ENCODE results near the gene SYT1.

The SYT1 gene

DNA sequence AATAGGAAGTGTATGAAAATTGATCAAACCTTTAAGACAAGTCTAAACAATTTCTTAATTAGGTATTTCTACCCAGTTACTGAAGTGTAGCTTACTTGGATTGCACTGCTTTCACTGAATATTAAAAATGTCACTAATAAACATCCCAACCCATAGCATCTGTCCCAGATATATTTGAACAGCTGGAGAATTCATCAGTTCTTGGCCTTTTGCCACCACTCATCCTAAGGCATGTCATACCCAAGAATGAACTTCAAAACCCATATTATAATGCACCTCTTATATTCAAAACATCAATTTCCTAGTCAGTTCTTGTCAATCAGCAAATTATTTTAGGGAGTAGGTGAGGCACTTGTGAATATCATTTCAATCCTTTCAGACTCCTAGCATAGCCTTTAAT lies 433.9 kb downstream of the SYT1 start:
- Histone ChIP-seq H3K27me3 (no peaks in the 10 kb centered on the region), H3K9me3 (no peaks in the 10 kb centered on the region), H3K4me3 (ENCODE audit: low read depth in 1 of 2, low read length in 1 of 2) (no peak overlapping the region), H3K27ac (no peak overlapping the region), H3K36me3 (no peaks in the 10 kb centered on the region), H3K4me1 (ENCODE audit: control insufficient read depth in 1 of 2, insufficient read depth in 1 of 2, low read depth in 1 of 2, low read length in 1 of 2) (no peaks in the 10 kb centered on the region)
- TF ChIP-seq, protein P1, sequence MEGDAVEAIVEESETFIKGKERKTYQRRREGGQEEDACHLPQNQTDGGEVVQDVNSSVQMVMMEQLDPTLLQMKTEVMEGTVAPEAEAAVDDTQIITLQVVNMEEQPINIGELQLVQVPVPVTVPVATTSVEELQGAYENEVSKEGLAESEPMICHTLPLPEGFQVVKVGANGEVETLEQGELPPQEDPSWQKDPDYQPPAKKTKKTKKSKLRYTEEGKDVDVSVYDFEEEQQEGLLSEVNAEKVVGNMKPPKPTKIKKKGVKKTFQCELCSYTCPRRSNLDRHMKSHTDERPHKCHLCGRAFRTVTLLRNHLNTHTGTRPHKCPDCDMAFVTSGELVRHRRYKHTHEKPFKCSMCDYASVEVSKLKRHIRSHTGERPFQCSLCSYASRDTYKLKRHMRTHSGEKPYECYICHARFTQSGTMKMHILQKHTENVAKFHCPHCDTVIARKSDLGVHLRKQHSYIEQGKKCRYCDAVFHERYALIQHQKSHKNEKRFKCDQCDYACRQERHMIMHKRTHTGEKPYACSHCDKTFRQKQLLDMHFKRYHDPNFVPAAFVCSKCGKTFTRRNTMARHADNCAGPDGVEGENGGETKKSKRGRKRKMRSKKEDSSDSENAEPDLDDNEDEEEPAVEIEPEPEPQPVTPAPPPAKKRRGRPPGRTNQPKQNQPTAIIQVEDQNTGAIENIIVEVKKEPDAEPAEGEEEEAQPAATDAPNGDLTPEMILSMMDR (IDR thresholded peaks at IDR 0.05) = no peak

DNA sequence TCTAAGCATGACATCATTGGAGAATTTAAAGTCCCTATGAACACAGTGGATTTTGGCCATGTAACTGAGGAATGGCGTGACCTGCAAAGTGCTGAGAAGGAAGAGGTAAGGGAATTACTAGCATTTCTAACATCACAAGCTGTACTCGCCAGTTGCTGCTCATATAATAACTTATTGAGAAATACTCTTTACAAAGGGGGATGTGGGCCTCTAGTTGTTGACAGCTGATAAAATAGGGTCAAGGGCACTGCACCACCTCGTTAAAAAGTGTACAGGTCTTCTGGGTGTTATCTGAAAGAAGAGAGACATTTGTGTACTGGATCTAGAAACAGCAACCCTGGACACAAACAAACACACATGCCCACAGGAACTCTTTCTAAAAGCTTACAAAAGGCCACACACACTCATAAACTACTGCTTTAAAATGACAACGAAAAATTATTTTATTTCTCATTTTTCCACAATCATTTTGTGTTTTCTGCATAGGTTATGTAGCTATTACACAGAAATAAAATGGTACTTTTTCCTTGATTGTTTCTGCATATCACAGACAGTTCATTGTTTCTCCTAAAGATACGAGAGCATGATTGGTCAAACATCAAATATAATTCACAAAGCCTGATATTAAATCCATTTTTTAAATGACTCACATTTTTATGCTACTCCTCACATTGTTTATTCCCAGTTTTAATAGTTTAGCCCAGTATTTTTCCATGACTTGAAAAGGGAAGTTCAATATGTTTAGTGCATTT lies 435.0 kb downstream of the SYT1 start:
- Histone ChIP-seq H3K27ac (no peak overlapping the region), H3K4me3 (ENCODE audit: low read depth in 1 of 2, low read length in 1 of 2) (no peak overlapping the region), H3K4me1 (ENCODE audit: control insufficient read depth in 1 of 2, insufficient read depth in 1 of 2, low read depth in 1 of 2, low read length in 1 of 2) (no peaks in the 10 kb centered on the region), H3K27me3 (no peaks in the 10 kb centered on the region), H3K36me3 (no peaks in the 10 kb centered on the region), H3K9me3 (no peaks in the 10 kb centered on the region)
- TF ChIP-seq, protein P1 (IDR thresholded peaks at IDR 0.05) = no peak

DNA sequence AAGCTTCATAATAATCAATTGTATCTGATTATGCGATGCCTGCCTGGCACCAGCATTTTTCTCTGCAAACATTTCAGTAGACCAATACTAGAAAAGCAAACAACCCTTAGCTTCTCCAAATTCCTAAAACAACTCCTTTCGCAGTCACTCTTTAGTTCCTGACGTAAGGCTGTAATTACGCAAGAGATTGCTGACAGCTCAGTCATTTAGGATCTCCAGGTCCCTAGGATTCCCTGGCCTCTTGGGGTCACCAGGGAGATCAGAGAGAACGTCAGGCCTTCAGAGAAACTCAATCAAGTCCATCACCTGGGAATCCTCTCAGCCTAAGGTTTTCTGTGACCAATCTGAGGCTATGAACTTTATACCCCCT lies 435.6 kb downstream of the SYT1 start:
- TF ChIP-seq, protein P1 (IDR thresholded peaks at IDR 0.05) = no peak
- no peak overlapping the region for H3K27ac ChIP-seq
- H3K27me3 ChIP-seq = no peaks in the 10 kb centered on the region
- H3K4me1 ChIP-seq (ENCODE audit: control insufficient read depth in 1 of 2, insufficient read depth in 1 of 2, low read depth in 1 of 2, low read length in 1 of 2) = no peaks in the 10 kb centered on the region
- H3K4me3 ChIP-seq (ENCODE audit: low read depth in 1 of 2, low read length in 1 of 2) = no peak overlapping the region
- H3K9me3 ChIP-seq = no peaks in the 10 kb centered on the region
- H3K36me3 ChIP-seq = no peaks in the 10 kb centered on the region

DNA sequence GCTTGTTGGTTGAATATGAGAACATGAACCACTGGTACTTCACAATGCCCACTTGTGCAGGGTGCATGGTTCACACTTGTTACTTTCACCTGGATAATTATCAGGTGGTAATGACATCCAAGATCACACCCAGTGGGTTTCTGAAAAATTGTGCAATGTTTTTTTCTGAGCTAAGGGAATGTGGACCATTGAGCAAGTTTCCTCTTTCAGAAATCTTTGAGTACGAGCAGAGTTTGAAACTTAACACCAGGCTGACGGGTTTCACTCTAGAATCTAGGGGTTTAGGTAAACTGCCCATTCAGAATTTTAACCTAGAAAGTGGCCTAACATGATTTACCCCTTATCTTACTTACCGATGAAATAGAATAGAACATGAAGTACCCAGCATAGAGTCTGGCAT lies 436.6 kb downstream of the SYT1 start:
- no peaks in the 10 kb centered on the region for H3K36me3 ChIP-seq
- no peaks in the 10 kb centered on the region for H3K9me3 ChIP-seq
- H3K27ac ChIP-seq = no peak overlapping the region
- no peaks in the 10 kb centered on the region for H3K4me1 ChIP-seq (ENCODE audit: control insufficient read depth in 1 of 2, insufficient read depth in 1 of 2, low read depth in 1 of 2, low read length in 1 of 2)
- no peaks in the 10 kb centered on the region for H3K27me3 ChIP-seq
- TF ChIP-seq, protein P1 (IDR thresholded peaks at IDR 0.05) = no peak
- H3K4me3 ChIP-seq (ENCODE audit: low read depth in 1 of 2, low read length in 1 of 2) = no peak overlapping the region

DNA sequence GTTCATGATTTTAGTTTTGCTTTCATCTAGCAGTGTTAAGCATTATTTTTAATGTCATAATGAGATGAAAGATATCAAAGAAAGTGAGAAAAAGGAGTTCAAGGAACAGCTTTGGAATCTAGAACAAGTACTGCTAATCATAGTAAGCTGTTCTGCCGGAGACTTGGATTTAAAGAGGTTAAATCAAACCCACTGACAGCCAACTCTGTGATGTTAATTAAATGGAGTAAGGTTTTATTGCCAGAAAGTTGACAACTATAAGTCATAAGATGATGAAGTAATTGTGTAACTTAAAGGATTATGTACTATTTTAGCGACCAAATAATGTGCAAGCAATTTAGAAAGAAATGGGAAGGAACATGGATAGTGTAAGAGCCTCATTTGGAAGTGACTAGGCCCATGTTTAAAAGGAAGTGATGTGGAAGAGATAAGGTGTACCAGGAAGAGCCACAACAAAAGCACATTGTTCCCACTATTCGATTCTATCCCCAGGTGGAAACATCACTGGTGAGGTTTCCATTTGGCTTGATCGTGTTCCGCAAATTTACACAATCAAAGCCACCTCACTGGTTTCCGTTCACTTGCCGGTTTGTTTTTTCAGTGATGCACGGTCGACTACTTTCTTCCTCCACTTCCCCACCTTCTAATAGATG lies 437.7 kb downstream of the SYT1 start:
- H3K4me3 ChIP-seq (ENCODE audit: low read depth in 1 of 2, low read length in 1 of 2) = no peak overlapping the region
- H3K9me3 ChIP-seq = no peaks in the 10 kb centered on the region
- H3K4me1 ChIP-seq (ENCODE audit: control insufficient read depth in 1 of 2, insufficient read depth in 1 of 2, low read depth in 1 of 2, low read length in 1 of 2) = no peaks in the 10 kb centered on the region
- TF ChIP-seq, protein P1 (IDR thresholded peaks at IDR 0.05) = no peak
- no peaks in the 10 kb centered on the region for H3K36me3 ChIP-seq
- H3K27ac ChIP-seq = no peak overlapping the region
- H3K27me3 ChIP-seq = no peaks in the 10 kb centered on the region
